Activated B cell treated with CpG ODN at 0.5 μM for 24 hours (primary cell): Measurements from ENCODE around the gene NFKB1. TPM values are rescaled to one million over a fixed set of nuclear protein-coding genes. Genes with fewer than 3 reads are reported as not detected.

ENCODE experiments used
- ATAC-seq: fragments of 200-7000 bp; cut with Tn5 transposase; one replicate; pipeline ENCODE4 v1.10.0; 2021; ENCODE audit warnings: low read depth, mild to moderate bottlenecking, moderate library complexity
- CTCF ChIA-PET: fragments of 350-600 bp; sonication (Branson Sonifier 250); formaldehyde crosslinking; loops from one replicate; lab custom pipeline; 2021; ENCODE audit warnings: antibody characterized with exemption; lab: Charles Lee
- POLR2A ChIA-PET: fragments of 350-600 bp; sonication (Branson Sonifier 250); formaldehyde crosslinking; loops from one replicate; lab custom pipeline; 2021; ENCODE audit warnings: antibody characterized with exemption; lab: Charles Lee
- DNase-seq: peaks from one replicate; pipeline ENCODE4 v3.0.0; 2022
- H3K27ac Mint-ChIP-seq: one replicate; pipeline ENCODE4 v1.8.0; 2020; ENCODE audit warnings: mixed read lengths
- H3K27me3 Mint-ChIP-seq: one replicate; pipeline ENCODE4 v1.8.0; 2021; ENCODE audit warnings: mixed read lengths
- H3K36me3 Mint-ChIP-seq: one replicate; pipeline ENCODE4 v1.8.0; 2021; ENCODE audit warnings: low read depth, mixed read lengths
- H3K4me1 Mint-ChIP-seq: one replicate; pipeline ENCODE4 v1.8.0; 2021; ENCODE audit warnings: mixed read lengths
- H3K4me3 Mint-ChIP-seq: one replicate; pipeline ENCODE4 v1.8.0; 2020; ENCODE audit warnings: mild to moderate bottlenecking, mixed read lengths
- H3K9me3 Mint-ChIP-seq: one replicate; pipeline ENCODE4 v1.8.0; 2020; ENCODE audit warnings: mixed read lengths
- CTCF ChIP-seq: fragments of 200-600 bp; IDR thresholded peaks from one replicate; pipeline ENCODE4 v1.8.0; 2022; ENCODE audit warnings: antibody characterized with exemption, mild to moderate bottlenecking
- intact Hi-C: fragments of 100-400 bp; cut with micrococcal nuclease; formaldehyde crosslinking; loops from one replicate; pipeline ENCODE4 v1.15.1; 2024
- total RNA-seq: library from RNA; stranded (reverse); gene quantifications from 2 replicates; pipeline ENCODE4 v1.2.3, GENCODE V29; 2022

Gene NFKB1
- total RNA-seq, 1 donor from 2014 or later = 308 TPM

- ChIA-PET POLR2A (interaction anchor here (2.5 kb wide), 1 partner anchor 10 kb away, joined by 9 read pairs; no protein-coding TSS in a partner anchor), CTCF (interaction anchor here (1.3 kb wide), 1 partner anchor 10 kb away, joined by 3 read pairs; no protein-coding TSS in a partner anchor)
- H3K4me3 Mint-ChIP-seq = no peak overlapping the region
- no peak for ATAC-seq
- no peaks in the 10 kb centered on the region for H3K27me3 Mint-ChIP-seq
- H3K36me3 Mint-ChIP-seq = peaks cover 54% of the 10 kb centered on the region
- H3K4me1 Mint-ChIP-seq = peaks cover 66% of the 10 kb centered on the region
- no peak for DNase-seq
- TF ChIP-seq CTCF = no peak
- H3K9me3 Mint-ChIP-seq = no peaks in the 10 kb centered on the region
- peak overlapping the region; percentile 15 for H3K27ac Mint-ChIP-seq
- intact Hi-C loops = no loop called here
These were observed 53.3 kb downstream of the NFKB1 start for GRCh38 chr4:102554482-102554881.

GRCh38 chr4:102554992-102555391 is 53.8 kb downstream of the NFKB1 start:
- TF ChIP-seq CTCF = no peak
- intact Hi-C loops = no loop called here
- H3K36me3 Mint-ChIP-seq = peaks cover 52% of the 10 kb centered on the region
- ATAC-seq (no peak), DNase-seq (no peak)
- peaks cover 66% of the 10 kb centered on the region for H3K4me1 Mint-ChIP-seq
- H3K9me3 Mint-ChIP-seq = no peaks in the 10 kb centered on the region
- no peak overlapping the region for H3K4me3 Mint-ChIP-seq
- H3K27ac Mint-ChIP-seq = no peak overlapping the region
- ChIA-PET POLR2A (no interaction called here), CTCF (interaction anchor here (1.3 kb wide), 1 partner anchor 10 kb away, joined by 3 read pairs; no protein-coding TSS in a partner anchor)
- H3K27me3 Mint-ChIP-seq = no peaks in the 10 kb centered on the region

GRCh38 chr4:102557636-102558035 is 56.5 kb downstream of the NFKB1 start:
- H3K4me1 Mint-ChIP-seq = peaks cover 66% of the 10 kb centered on the region
- H3K27ac Mint-ChIP-seq = no peak overlapping the region
- peaks cover 53% of the 10 kb centered on the region for H3K36me3 Mint-ChIP-seq
- POLR2A ChIA-PET = no interaction called here
- H3K9me3 Mint-ChIP-seq = no peaks in the 10 kb centered on the region
- intact Hi-C loops = no loop called here
- DNase-seq (no peak), ATAC-seq (no peak)
- TF ChIP-seq CTCF = no peak
- CTCF ChIA-PET = no interaction called here
- H3K4me3 Mint-ChIP-seq = no peak overlapping the region
- no peaks in the 10 kb centered on the region for H3K27me3 Mint-ChIP-seq

- H3K27me3 Mint-ChIP-seq = no peaks in the 10 kb centered on the region
- H3K4me1 Mint-ChIP-seq = peaks cover 71% of the 10 kb centered on the region
- peak overlapping the region; percentile 50 for H3K4me3 Mint-ChIP-seq
- no peak for ATAC-seq
- intact Hi-C loops = no loop called here
- no peak for DNase-seq
- peaks cover 62% of the 10 kb centered on the region for H3K36me3 Mint-ChIP-seq
- ChIA-PET CTCF (no interaction called here), POLR2A (interaction anchor here (0.9 to 1.4 kb wide), 3 partner anchors 11 to 60 kb away, joined by 3 to 12 read pairs (median 6); no protein-coding TSS in a partner anchor)
- peak overlapping the region; percentile 90 for H3K27ac Mint-ChIP-seq
- TF ChIP-seq CTCF = no peak
- no peaks in the 10 kb centered on the region for H3K9me3 Mint-ChIP-seq
These were observed 59.0 kb downstream of the NFKB1 start for GRCh38 chr4:102560115-102560514.

DNA sequence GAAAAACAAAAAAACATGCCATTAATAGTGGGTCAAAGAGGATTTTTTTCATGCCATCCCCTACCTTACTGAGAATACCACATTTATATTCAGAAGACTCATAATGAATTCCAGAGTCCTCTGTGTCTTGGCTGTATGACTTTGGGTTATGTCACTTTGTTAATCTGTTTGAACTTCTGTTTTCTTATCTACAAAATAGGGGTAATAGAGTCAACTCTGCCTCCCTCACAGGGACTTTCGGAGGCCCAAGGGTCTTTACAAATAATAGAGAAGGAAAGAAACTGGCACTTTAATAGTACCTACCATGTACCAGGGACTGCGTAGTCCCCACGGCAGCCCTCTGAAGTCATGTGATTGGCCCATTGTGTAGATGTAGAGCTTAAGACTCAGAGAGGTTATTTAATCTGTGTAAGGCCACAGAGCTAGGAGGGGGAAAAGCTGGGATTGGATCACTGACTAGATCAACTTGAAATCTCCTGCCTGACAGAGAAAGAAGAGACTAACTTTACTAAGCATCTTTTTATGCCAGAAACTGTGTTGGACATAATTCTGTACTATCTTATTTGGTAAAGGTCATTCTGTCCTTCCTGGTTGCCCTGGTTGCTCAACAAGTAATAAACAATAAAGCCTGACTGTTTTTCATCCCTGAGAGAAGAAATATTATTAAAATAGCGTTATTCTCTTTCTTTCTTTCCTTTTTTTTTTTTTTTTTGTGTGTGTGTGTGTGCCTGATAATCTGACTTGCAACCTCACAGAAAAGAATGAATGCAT is 59.6 kb downstream of the NFKB1 start:
- DNase-seq (no peak), ATAC-seq (no peak)
- peak overlapping the region; percentile 90 for H3K27ac Mint-ChIP-seq
- POLR2A ChIA-PET = interaction anchor here (0.9 to 1.4 kb wide), 2 partner anchors 12 to 19 kb away, joined by 3 to 6 read pairs; no protein-coding TSS in a partner anchor
- intact Hi-C loops = no loop called here
- H3K4me1 Mint-ChIP-seq = peaks cover 77% of the 10 kb centered on the region
- H3K36me3 Mint-ChIP-seq = peaks cover 67% of the 10 kb centered on the region
- CTCF ChIA-PET = no interaction called here
- no peaks in the 10 kb centered on the region for H3K9me3 Mint-ChIP-seq
- no peak for TF ChIP-seq CTCF
- H3K4me3 Mint-ChIP-seq = no peak overlapping the region
- H3K27me3 Mint-ChIP-seq = no peaks in the 10 kb centered on the region
